HG02798 (cell line): ENCODE results near the gene EEIG2.
"Not testable (repeated sequence)": the region's sequence is repeated elsewhere in the genome, so short reads cannot be mapped to it uniquely, and the experiment has no call there.

Experiments used
- ATAC-seq: cut with Tn5 transposase; IDR thresholded peaks from one replicate; pipeline ENCODE4 v1.9.1; 2021; ENCODE audit warnings: mild to moderate bottlenecking; ENCODE audit not compliant: unreplicated experiment, poor library complexity

EEIG2 gene

DNA sequence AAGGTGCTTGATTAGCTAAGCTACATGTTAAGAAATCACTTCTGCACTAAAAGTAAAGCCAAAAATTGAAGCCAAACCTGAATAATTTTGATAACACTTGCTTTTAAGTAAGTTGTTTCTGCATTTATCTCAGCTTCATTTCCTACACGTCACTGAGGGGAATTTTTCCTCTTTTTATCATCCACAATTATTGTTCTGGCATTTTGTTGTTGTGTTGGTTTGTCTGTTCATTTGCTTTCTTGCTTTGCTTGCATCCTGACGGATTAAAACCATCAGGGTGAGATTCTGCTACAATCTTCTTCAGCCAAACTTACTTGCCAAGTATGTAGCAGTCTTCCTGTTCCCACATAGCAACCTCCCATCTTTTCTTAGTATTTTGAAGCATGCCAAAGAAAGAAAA is 18.0 kb upstream of the EEIG2 start:
- ATAC-seq = no peak

DNA sequence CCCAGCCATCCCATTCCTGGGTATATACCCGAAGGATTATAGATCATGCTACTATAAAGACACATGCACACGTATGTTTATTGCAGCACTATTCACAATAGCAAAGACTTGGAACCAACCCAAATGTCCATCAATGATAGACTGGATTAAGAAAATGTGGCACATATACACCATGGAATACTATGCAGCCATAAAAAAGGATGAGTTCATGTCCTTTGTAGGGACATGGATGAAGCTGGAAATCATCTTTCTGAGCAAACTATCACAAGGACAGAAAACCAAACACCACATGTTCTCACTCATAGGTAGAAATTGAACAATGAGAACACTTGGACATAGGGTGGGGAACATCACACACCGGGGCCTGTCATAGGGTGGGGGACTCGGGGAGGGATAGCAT is 12.4 kb upstream of the EEIG2 start:
- not testable (repeated sequence) for ATAC-seq

DNA sequence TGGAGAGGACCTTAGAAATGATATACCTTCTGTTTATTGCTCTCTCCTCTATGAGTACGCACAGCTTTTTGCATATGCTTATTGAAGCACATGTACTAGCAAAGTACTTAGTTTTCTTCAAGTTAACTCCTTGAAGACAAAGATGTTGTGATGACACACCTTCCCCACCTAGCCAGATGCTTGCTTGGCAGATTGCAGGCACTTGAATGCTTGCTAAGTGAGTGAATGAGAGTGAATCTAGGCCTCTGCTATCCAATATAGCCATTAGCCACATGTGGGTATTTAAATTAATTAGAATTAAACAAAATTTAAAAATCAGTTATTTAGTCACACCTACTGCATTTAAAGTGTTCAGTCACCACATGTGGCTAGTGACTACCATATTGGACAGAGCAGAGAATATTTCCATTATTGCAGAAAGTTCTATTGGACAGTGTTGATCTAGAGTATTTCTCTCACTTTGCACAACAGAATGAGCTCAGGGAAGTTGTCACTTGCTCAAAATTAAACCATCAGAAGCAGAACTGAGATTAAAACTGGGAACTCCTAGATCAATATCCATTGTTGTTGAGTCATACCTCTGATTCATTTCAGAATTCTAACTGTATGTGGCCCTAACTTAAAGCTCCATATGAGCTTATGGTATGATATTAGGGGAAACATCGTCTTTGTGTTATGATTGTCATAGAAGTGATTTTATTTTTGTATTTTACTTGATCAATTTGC is 8.6 kb upstream of the EEIG2 start:
- ATAC-seq = peak; percentile 87

DNA sequence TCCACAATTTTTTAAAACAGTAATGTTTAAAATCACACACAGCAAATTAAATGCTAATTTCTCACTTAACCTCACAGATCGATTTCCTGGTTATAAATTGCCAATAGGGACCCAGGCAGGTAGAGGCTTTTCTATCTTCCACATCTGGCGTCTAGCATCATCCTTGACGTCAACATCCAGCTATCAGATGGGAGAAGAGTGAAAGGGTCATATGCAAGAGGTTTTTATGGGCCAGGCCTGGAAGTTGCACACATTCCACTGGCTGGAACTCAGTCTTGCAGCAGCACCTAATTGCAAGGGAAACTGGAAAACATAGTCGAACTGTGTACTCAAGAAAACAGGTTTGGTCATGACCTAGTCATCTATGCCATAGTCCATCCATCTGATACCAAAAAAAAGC is 6.0 kb upstream of the EEIG2 start:
- no peak for ATAC-seq

DNA sequence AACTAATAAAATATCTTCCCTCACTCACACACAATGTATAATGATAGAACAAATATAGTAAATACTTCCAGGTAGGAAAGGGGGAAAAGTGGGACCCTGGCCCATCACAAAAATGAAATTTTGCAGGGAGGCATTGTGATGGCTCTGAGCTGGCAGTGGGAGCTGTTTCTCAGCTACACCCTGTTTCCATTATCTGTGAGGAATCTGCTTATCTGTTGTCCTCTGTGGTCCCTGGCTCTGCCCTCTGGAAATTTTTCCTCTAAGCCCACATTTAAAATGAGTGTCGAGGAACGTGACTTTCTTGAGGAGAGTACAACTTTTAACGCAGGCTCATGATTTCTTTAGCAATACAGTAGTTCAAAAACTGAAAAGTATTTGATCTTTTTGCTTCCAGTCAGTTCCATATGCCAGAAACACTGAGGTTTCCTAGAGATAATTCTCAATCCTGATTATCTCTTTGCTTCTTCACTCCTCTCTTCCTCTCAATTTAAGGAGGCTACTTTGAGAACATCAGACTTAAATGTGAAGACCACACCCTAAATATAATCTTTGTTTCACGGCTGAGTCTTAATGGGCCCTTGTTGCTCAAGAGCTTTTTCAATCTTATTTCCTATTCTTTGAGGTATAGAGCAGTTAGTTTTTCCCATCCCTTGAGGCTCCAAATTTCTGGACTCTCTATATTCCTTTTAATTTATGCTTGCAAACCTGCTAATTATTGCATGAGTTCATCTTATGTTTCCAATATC is 5.0 kb upstream of the EEIG2 start:
- ATAC-seq = no peak

DNA sequence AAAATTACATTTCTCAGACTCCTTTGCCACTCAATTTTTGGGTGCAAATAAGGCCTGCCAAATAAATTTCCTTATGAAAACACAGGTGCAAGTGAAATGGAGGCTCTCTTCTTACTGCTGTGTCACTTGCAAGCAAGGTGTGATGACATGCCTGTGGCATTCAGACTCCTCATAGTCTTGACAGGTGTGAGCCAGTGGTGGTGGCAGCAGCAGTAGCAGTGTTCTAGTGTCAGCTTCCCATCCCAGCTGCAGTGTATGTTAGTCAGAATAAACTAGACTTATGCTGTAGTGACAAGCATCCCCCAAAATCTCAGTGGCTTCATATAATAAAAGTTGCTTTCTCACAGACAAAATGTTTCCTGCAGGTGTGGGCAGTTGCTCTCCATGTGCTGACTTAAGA is 3.8 kb upstream of the EEIG2 start:
- no peak for ATAC-seq

DNA sequence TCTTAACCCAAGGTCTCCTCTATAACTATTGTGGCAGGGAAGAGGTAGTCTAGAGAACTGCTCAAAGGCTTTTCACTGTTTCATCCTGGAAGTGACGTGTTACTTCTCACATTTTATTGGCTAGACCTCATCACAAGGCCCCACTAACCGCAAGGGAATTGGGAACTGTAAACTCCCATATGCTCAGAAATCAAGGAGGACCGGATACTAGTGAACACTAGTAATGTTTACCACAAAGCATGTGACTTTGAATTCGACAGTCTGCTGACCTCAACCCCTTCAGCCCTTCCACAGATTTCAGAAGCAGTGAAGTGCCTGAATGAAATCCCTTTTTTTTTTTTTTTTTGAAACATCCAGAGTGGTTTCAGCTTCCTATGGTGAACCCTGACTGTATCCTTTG is 3.4 kb upstream of the EEIG2 start:
- no peak for ATAC-seq

DNA sequence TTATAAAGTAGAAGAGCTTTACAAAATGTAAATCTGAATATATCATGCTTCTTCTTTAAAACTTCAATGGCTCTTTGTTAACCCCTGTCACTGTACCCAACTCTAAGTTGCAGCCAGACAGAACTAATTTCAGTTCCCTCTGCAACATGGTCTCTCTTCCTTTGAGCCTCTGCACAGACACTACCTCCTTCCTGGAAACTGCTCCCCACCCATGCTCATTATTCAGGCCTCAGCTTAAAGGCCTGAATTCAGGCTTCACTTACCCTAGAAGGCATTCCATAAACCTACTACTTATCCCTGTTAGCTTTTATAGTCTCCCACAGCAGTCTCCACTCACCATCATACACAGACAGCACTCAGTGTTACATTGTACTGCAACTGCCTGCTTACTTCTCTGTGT is 2.6 kb upstream of the EEIG2 start:
- peak; percentile 19 for ATAC-seq

DNA sequence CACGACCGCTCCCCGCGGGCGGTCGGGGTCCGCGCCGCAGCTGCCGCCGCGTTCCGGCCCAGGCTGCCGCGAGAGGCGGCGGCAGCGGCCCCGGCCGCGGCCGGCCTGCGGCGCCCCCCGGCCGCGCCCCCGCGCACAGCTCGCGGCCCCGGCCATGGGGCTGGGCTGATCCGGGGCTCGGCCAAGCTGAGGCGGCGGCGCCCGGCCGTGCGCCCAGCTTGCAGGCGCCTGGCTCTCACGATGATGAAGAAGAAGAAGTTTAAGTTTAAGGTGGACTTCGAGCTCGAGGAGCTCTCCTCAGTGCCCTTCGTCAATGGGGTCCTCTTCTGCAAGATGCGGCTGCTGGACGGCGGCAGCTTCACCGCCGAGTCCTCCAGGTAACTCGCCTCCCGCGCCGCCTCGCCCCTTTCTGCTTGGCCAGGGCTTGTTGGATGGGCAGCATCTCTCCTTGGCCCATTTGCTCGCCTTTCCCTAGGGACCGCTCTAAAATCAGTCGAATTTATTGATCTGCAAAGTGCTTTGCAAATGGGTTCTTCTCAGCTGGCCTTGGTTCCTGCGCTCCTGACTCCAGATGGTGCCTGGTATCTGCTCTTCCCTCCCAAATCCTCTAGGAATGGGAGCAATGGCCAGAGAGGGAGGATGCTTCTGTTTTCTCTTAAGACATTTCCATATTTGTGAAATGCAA is 431 bp downstream of the EEIG2 start:
- peak; percentile 44 for ATAC-seq

DNA sequence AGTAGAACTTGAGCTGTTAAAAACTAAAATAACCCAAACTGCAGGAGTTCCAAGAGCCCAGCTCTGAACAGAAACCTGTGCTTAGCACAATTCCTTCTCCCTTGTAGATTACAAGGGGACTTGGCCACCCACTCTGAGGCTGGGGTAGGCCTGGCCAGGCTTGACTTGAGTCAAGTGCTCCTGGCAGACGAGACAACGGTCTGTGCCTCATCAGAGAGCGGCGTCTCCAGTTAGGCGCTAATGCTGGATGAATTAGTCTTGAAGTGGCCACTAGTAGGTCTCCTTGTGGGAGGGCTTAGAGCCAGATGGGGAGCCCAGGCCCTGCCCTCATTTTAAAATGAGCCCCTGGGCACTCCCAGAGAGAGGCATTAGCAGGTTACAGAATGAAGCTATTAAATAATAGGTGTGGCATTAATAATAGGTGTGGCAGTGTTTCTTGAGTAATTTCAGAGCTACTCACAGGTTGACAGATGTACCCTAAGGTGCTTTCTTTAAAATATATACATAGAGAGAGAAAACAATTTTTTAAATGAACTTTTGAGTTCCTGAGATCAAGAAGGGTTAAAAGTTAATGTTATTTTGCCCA is 1.1 kb downstream of the EEIG2 start:
- peak; percentile 29 for ATAC-seq

DNA sequence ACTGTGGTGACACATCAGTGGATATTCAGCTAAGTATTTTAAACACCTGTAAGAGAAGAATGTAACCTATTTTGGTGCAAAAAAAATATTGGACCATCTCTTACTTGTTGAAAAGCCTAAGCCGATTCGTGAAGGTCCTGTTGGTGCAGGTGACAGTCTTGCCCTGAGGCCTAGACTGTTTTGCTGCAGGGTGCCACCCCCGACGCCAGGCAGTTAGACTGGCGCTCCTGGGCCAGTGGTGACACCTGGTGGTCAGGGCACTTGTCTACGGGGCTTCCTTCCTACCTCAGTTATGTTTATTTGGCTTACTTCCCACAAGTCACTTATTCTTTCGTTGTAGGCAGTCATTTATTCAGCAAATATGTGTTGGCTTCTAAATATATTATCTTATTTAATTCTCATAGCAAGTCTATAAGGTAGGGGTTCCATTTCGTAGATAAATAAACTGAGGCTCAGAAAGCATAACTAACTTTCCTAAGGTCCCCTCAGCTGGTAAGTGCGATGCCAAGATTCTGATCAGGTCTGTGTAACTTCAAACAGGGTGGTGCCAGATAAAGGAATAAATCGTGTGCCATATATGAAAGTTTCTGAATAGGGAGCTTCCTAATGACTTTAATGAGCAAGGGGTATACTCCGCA is 1.9 kb downstream of the EEIG2 start:
- ATAC-seq = peak; percentile 48

DNA sequence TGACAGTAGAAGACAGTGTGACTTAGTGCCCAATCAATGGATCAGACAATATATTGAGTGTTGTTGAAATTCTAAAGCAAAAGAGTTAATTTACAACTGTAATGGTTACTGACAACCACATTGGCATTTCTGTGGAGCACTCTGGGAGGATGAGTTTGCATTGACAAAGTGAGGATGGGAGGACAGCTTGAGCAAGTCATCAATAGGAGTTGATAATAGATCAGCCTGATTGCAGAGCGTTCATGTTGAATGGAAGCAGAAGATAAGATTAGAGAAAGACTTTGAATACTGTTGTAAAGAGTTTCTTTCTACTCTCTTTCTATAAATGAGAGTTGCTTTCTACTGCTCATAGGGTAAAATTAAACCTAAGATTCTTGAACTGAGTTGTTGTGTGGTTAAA is 3.9 kb downstream of the EEIG2 start:
- no peak for ATAC-seq

DNA sequence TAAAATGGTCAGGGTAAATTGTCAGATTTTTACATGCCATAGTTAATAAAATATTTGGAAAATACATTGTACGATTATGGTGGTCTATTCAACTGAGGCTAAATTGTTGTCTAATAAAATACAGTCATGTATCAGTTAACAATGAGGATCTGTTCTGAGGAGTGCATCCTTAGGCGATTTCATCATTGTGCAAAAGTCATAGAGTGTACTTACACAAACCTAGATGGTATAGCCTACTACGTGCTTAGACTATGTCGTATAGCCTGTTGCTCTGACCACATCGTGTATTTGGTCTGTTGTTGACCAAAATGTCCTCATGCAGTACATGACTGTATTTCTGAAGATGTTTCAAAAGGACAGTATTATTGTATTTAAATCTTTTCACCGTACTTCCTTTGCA is 5.2 kb downstream of the EEIG2 start:
- ATAC-seq = no peak

DNA sequence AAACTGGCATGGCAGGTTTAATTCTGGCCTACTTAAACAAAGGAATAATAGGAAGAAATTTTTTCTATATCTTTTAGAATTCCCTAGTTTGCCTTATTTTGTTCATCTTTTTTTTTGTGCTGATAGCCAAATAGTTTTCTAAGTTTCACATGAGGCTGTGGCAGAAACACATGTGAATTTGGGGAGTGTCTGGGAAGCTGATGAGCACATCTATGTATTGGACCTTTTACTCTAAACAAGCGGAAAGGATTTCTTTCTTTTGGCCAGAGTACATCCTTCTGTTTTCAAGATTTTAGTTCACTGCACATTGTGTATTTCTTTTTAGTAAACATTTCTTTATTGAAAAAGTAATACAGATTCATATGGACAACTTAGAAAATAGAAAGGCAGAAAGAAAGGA is 5.6 kb downstream of the EEIG2 start:
- no peak for ATAC-seq

DNA sequence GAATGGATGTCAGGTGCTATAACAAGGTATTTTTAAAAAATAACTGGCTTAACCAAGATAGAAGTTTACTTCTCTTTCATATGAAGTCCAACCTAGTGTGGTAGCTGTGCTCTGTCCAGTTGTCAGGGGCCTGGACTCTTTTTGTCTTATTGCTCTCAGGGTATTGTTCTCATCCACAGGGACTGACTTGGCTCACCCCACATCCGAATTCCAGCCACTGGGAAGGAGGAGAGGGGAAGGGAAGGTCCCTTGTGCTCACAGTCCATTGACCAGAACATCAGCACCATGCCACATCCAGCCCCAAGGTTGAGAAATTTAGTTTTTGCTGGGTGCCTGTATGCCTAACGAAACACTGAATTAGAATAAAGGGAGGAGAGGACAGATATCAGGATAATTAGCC is 8.7 kb downstream of the EEIG2 start:
- no peak for ATAC-seq

DNA sequence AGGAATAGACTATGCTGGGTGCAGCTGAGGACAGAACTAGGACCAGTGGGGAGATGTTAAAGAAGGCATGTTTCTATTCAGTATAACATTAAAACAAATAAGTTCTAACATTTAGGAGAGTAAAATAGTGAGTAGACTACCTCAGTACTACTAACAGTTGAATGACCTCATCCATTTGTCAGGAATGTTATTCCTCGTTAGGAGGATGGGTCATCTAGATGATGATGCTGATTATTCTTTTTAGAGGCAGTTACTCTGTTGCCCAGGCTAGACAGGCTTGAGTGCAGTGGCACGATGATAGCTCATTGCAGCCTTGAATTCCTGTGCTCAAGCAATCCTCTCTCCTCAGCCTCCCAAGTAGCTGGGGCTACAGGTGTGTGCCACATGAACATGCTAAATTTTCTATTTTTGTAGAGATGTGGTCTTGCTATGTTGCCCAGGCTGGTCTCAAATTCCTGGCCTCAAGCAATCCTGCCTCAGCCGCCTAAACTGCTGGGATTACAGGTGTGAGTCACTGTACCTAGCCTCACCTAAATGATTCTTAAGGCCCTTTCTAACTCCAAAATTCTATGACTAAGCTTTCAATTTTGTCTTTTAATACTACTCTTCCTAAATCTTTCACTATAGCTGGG is 9.3 kb downstream of the EEIG2 start:
- ATAC-seq = no peak

DNA sequence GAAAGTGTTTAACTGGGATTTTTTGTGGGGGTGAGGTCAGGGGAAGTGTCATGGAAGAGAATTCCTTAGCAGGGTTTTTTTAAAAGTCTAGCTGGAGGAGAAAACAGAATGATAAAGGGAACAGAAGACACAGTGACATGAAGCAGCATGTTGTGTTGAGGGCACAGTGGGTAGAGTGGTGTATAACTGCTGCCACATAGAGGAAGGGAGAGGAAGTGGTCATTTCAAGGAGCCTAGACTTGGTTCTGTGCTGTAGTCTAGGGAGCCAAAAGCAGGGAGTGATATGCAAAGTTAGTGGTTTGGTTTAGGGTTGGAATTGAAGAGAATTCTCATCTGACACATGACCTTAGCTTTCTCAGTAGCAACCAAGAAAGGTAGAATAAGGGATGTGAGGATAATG is 10.2 kb downstream of the EEIG2 start:
- peak; percentile 98 for ATAC-seq

DNA sequence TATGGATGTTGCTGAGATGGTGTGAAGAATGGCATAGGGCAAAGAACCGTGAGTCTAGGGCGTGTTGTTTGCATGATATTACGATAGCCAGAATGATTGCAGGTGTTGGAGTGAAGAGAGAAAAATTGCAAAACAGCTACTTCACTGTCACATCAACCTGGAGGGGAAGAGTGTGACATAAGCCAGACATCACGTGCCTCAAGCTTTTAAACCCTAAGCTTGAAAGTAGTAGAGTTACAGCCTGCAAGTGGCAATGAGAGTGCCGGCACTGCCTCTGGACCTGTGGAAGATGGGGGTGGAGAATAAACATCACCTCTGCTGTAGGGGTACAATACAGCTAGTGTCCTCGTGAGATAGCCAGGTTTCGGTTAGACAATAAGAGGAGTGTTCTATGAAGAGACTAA is 11.1 kb downstream of the EEIG2 start:
- no peak for ATAC-seq

DNA sequence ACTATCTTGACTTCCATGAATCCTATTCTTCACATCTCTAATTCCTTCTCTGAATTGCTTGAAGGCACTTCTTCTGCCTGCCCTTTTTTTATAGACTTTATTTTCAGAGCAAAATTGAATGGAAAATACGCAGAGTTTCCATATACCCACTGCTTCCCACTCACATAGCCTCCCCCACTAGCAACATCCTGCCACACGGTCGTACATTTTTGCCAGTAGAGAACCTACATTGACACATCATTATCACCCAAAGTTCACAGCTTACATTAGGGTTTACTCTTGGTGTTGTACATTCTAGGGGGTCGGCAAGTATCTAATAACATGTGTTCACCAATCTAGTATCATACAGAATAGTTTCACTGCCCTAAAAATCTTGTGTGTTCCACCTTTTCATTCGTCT is 12.3 kb downstream of the EEIG2 start:
- ATAC-seq = no peak

DNA sequence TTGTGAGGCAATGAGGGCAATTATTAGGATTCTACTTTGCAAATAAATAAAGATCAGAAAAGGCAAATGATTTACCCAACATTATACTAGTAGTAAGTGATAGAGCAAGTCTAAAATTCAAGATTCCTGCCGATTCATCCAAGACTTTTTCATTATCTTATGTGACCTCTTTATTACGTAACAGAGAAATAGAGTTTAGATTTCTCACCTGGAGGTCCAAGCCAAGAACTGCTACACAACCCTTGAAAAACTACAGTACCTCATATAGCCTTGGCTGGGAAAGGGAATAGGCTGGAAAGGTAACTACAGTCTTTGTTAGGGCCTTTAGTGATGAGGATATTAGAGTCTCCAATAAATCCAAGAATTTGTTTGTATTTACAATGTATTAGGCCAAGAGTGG is 13.3 kb downstream of the EEIG2 start:
- no peak for ATAC-seq
